Uterus (tissue), 2 donors: ENCODE measurements around the gene TPRG1.

Experiments
- POLR2A ChIP-seq, 2 donors: fragments of 450-650 bp; IDR thresholded peaks; one replicate each; pipeline ENCODE4 v1.6.1; 2016; ENCODE audit warnings: antibody characterized with exemption in 2 of 2, mild to moderate bottlenecking in 1 of 2, moderate library complexity in 1 of 2
- TF ChIP-seq, protein P1 (sequence below), 4 experiments: fragments of 200-600 bp in 2 of 4; fragments of 450-650 bp in 2 of 4; sonication (generic) in 2 of 4; IDR thresholded peaks; one replicate each; pipeline ENCODE4 v1.5.1; 2016 to 2019; ENCODE audit warnings: antibody characterized with exemption in 4 of 4, mild to moderate bottlenecking in 2 of 4, moderate library complexity in 1 of 4

DNA sequence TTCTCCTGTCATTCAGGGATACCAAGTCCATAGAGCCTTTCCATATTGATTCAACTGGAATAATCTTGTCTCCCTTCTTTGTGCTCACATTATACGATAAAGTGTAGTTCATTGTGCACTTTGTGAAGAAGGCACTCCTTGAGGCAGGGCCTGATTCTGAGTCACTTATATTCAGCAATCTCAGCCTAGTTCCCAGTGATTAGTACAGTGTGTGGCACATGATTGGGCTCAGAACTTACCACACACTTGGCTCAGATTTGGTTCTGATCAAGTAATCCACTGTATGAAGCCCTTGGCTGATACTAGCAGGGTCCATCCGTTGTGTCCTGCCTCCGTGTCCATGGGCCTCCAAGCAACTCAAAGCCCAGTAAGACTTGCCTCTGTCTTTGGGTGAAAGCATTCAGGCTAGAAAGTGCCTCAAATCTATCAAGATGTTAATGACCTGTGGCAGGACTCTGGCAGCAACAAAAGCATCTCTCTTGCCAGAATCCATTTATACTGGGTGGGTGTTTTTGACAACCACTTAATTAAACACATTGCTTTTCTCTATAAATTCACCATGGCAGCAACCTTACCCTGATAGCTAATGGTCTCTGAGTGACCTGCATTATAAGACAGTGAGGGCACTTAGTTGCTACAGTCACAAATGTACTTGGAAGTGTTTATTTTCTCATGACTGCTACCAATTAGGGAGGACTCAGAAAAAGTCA is 51.3 kb downstream of the TPRG1 start:
- TF ChIP-seq, protein P1, sequence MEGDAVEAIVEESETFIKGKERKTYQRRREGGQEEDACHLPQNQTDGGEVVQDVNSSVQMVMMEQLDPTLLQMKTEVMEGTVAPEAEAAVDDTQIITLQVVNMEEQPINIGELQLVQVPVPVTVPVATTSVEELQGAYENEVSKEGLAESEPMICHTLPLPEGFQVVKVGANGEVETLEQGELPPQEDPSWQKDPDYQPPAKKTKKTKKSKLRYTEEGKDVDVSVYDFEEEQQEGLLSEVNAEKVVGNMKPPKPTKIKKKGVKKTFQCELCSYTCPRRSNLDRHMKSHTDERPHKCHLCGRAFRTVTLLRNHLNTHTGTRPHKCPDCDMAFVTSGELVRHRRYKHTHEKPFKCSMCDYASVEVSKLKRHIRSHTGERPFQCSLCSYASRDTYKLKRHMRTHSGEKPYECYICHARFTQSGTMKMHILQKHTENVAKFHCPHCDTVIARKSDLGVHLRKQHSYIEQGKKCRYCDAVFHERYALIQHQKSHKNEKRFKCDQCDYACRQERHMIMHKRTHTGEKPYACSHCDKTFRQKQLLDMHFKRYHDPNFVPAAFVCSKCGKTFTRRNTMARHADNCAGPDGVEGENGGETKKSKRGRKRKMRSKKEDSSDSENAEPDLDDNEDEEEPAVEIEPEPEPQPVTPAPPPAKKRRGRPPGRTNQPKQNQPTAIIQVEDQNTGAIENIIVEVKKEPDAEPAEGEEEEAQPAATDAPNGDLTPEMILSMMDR (IDR thresholded peaks at IDR 0.05) = no peak
- TF ChIP-seq POLR2A (IDR thresholded peaks at IDR 0.05) = no peak
